NCI-H2196 (cell line): ENCODE results near the gene NAA11.

Experiments used
- DNase-seq: peaks from one replicate; lab custom pipeline; 2025; ENCODE audit not compliant: unreplicated experiment; lab: John Stamatoyannopoulos, UW

NAA11 gene

GRCh38 chr4:79325864-79326328, at the start of gene NAA11:
TSS of gene NAA11 (minus strand) at chr4:79326061. CDS start at chr4:79325877, 184 bp downstream.
- DNase-seq, result no peak

DNA sequence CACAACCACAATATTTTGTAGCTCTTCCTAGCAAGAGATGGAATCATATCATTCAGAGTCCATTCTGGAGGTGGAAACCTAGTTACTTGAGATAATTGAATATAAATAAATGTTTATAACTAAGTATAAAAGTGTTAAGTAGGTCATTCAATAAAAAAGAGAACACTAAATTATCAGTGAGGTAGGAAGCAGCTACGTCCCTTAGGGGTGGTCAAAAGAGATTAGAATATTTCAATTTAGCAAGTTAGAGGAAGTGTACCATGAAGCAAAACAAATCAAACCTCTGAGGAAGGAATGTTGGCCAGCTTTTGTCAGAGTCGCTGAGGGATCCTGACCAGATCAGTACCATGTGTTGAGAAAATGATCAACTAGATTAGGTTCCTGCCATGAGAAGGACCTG, 44.2 kb upstream of the NAA11 start:
- DNase-seq, result no peak

GRCh38 chr4:79367096-79367495, 41.2 kb upstream of the NAA11 start:
- no peak for DNase-seq

DNA sequence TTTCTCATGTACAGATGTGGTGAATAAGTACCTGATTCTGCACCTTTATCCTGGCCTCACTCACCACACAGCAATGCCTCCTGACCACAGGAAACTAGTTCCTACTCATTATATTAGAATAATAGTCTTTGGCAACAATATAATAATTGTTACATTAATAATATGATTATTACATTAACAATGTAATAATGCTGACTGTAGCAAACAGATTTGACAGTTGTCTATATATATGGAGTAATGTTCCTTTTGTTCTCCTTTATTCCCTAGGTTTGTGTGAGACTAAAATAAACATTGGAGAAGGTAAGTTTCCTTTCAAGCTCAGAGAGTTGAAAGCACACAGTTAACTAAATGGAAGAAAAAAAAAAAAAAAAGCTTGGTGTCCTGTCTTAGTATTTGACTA, 40.6 kb upstream of the NAA11 start:
- DNase-seq, result no peak

GRCh38 chr4:79364061-79364460, 38.2 kb upstream of the NAA11 start:
- no peak for DNase-seq

DNA sequence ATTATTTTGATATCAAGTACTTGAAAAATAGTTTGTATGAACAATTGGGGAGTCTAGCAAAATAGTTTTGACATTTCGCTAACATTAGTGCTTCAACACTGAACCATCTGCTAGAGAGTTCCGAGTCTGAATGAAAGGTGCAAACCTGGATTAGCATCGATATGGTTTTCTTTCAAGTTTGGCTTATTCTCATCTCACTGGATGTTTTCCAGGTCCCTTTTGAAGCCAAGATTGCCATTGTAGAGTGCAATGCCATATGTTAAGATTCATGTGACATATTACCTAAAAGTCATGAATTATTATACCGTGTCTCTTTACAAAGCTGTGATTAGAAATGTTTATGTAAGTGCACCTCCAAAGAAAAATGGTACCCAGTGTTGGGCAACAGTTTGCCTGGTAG, 36.8 kb upstream of the NAA11 start:
- no peak for DNase-seq

- DNase-seq, result no peak
Measured at GRCh38 chr4:79360006-79360405, 34.1 kb upstream of the NAA11 start.

GRCh38 chr4:79358438-79358837, 32.6 kb upstream of the NAA11 start:
- DNase-seq, result no peak

DNA sequence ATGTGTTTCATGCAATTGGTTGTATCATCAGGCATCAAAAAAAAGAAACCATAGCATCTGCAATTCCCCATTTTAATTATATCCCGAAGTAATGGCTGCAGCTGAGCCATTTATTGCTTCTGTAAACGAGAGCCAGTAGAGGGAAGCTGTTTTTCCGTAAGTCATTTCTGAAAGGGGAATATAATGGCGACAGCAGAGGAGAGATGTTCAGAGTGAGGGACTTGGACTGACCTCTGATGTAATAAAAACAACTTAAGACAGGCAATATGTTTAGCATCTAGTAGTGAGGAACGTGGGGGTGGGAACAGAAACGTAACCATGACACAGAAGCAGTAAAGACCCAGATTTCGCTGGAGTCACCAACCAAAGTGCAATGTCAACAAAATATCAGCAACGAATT, 31.5 kb upstream of the NAA11 start:
- DNase-seq, result no peak

GRCh38 chr4:79353075-79353474, 27.2 kb upstream of the NAA11 start:
- DNase-seq, result no peak

- DNase-seq, result no peak
Measured at GRCh38 chr4:79348405-79348804, 22.5 kb upstream of the NAA11 start.

DNA sequence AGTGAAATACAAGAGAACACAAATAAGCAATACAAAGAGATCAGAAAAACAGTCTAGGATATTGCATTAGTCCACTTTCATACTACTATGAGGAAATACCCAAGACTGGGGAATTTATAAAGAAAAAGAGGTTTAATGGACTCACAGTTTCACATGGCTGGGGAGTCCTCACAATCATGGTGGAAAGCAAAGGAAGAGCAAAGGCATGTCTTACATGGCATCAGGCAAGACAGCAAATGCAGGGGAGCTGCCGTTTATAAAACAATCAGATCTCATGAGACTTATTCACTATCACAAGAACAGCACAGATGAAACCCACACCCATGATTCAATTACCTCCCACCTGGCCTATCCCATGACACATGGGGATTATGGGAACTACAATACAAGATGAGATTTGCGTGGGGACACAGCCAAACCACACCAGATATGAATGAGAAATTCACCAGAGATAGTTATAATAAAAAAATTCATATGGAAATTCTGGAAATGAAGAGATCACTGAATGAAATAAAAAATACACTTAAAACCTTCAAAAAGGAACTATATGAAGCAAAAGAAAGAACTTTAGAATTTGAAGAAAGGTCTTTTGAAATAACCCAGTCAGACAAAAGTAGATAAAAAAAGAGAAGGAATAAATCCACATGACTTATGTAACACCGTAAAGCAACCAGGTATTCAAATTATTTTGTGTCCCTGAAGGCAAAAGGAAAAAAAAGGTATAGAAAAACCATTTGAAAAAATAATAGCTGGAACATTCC, 16.2 kb upstream of the NAA11 start:
- no peak for DNase-seq

GRCh38 chr4:79340568-79340967, 14.7 kb upstream of the NAA11 start:
- no peak for DNase-seq

DNA sequence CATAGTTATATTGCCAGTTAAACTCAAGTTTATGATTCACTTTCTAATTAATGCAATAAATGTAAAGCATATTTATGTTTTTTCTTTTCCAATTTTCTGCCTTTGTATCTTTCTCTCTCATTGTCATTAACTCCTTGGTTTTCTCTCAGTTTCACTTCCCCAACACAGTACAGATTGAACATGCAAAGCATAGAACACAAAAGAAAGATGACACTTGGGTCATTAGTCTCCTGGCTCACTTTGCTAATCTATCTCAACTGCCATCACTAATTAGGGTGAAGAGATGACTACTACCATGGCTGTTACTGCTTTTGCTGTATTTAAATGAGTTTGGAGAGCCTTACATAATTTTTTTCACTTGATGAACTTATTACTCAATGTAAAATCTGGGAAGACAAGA, 12.3 kb upstream of the NAA11 start:
- DNase-seq, result no peak

GRCh38 chr4:79334783-79335182, 8.9 kb upstream of the NAA11 start:
- no peak for DNase-seq

DNA sequence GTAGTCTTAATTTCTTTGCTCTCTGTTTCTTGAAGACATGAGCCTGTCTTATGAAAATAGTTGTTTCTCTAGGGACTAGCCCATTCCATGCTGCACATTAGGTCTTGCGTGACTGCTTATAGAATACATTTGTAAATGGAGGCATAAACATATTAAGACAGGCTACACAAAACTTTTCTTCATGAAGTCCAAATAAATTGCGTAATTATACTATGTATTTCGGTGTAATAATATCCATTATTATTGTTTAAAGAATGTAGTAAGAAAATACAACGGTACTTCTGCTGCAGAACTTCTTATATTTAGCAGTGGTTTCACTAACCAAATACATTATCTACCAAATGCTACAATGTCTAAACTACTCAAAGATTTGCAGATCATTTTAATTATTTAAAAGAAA, 8.5 kb upstream of the NAA11 start:
- no peak for DNase-seq

DNA sequence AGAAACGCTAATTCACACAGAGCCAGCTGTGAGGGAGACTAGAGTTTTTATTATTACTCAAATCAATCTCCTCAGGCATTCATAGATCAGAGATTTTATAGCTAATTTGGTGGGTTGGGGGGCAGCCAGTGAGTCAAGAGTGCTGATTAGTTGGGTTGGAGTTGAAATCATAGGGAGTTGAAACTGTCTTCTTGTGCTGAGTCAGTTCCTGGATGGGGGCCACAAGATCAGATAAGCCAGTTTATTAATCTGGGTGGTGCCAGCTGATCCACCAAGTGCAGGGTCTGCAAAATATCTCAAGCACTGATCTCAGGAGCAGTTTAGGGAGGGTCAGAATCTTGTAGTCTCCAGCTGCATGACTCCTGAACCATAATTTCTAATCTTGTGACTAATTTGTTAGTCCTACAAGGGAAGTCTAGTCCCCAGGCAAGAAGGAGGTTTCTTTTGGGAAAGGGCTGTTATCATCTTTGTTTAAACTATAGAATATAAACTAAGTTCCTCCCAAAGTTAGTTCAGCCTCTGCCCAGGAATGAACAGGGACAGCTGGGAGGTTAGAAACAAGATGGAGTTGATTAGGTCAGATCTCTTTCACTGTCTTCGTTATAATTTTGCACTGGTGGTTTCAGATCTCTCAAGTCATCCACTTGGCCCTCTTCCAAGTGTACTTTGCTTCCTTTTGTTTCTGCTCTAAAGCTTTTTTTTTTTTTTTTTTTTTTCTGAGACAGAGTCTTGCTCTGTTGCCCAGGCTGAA, 5.4 kb upstream of the NAA11 start:
- DNase-seq, result no peak

GRCh38 chr4:79330720-79331119, 4.9 kb upstream of the NAA11 start:
- no peak for DNase-seq

DNA sequence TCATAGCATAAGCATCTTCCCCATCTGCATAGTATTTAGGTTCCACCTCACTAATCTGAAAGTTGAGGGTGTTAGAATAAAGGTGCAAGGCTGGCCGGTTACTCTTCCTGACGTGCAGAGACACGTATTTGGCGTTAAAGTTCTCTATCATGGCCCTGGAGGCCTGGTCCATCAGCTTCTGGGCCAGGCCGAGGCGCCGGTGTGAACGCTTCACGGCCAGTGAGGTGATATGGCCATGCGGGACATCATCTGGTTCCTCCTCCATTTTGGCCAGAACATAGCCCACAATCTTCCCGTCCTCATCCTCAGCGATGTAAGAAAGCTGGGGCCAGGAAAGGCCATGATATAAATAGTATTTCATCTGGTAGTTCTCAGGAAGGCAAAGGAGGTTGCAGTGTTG, 425 bp downstream of the NAA11 start:
- DNase-seq, result no peak

DNA sequence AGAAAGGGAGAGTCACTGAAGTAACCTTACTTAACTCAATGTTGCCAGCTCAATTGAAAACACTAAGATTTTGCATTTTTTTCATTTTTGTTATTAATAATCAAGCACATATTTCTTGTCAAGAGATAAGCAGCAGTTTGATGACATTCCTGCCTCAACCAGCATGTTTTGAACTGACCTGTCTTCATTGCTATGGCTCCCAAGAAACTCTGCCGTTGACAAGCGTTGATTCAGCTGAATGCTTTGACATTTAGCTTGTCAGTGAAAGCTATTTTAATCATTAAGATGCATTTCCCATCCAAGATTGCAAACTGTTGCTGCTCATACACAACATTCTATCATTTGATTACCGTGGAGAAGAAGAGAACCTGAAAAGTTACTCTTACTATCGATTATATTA, 5.9 kb downstream of the NAA11 start:
- no peak for DNase-seq

DNA sequence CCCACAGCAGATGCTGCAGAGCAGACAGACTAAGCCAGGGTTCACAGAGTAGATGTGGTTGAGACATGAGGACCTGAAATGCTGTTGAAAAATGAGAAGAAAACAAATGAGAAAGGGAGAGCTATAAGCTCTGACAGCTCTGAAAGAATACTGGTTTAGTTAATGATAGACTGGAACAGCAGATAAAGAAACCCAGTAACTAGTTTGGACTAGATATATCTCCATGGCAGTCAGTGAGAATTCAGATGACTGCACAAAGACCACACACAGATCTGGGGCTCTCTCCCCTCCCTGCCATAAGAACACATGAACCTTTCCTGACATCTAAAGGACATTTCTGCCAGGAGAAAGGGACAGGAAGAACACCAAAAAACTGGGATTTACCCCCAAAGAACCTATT, 8.2 kb downstream of the NAA11 start:
- no peak for DNase-seq

GRCh38 chr4:79315891-79316290, 10.0 kb downstream of the NAA11 start:
- DNase-seq, result no peak

DNA sequence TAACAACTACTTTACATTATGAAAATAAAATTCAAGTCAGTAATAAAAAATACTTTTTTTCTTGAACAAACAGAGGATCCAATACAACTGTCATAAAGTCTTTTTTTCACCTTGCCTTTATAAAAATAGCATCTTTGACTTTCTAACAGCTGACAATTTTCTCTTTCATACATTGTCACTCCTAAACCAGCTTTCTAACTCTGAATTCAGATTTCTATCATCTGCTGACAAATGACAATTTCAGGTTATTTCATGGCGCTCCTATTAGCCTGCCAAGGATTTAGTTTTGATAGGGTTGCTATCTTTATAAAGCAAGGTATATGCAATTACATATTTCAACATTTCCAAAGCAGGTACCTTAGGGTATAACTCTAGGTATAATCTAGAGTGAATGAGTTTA, 14.6 kb downstream of the NAA11 start:
- no peak for DNase-seq
